Dermis microvascular lymphatic vessel endothelial cell (primary cell): ENCODE measurements around the gene EPHB1. TPM values are rescaled to one million over a fixed set of nuclear protein-coding genes. Genes with fewer than 3 reads are reported as not detected.

Experiments used
- total RNA-seq: library from RNA; depleted of rRNA; stranded (reverse); fragments of >200 nt; gene quantifications from 2 replicates; pipeline ENCODE4 v1.2.1, GENCODE V29; 2014

Gene EPHB1
- total RNA-seq, 1 donor from 2014 or later, result 1.4 TPM

Other genes starting within 250 kb of the EPHB1 start
- gene KY, start 144.2 kb upstream of the EPHB1 start, total RNA-seq, result not detected in 2 replicates